Smooth muscle cell (in vitro differentiated cells): ENCODE data around the gene XAB2. TPM values are rescaled to one million over a fixed set of nuclear protein-coding genes. Genes with fewer than 3 reads are reported as not detected.

Experiments used
- DNase-seq: peaks from one replicate; lab custom pipeline; 2025; ENCODE audit not compliant: unreplicated experiment; lab: John Stamatoyannopoulos, UW
- H2AFZ ChIP-seq: fragments of 200-600 bp; sonication (generic); 2 replicates; pipeline ENCODE4 v1.6.0; 2016; ENCODE audit warnings: antibody characterized with exemption, low read depth, mild to moderate bottlenecking
- H3F3A ChIP-seq: fragments of 200-600 bp; sonication (generic); 2 replicates; pipeline ENCODE4 v1.6.0; 2017; ENCODE audit warnings: antibody characterized with exemption, low read depth
- H3K27ac ChIP-seq: fragments of 200-600 bp; sonication (generic); 2 replicates; pipeline ENCODE4 v1.5.1; 2016; ENCODE audit warnings: low read depth, mild to moderate bottlenecking
- H3K27me3 ChIP-seq: fragments of 200-600 bp; sonication (generic); 2 replicates; pipeline ENCODE4 v1.6.1; 2016; ENCODE audit warnings: low read depth, mild to moderate bottlenecking
- H3K36me3 ChIP-seq: fragments of 200-600 bp; sonication (generic); 2 replicates; pipeline ENCODE4 v1.5.1; 2016; ENCODE audit warnings: low read depth
- H3K4me1 ChIP-seq: fragments of 200-600 bp; sonication (generic); 2 replicates; pipeline ENCODE4 v1.5.1; 2016; ENCODE audit warnings: low read depth
- H3K4me2 ChIP-seq: fragments of 200-600 bp; sonication (generic); 2 replicates; pipeline ENCODE4 v1.6.0; 2016; ENCODE audit warnings: mild to moderate bottlenecking
- H3K4me3 ChIP-seq: fragments of 200-600 bp; sonication (generic); 2 replicates; pipeline ENCODE4 v1.5.1; 2016; ENCODE audit warnings: mild to moderate bottlenecking
- H3K79me2 ChIP-seq: fragments of 200-600 bp; sonication (generic); 2 replicates; pipeline ENCODE4 v1.6.0; 2016; ENCODE audit warnings: low read depth, mild to moderate bottlenecking
- H3K9ac ChIP-seq: fragments of 200-600 bp; sonication (generic); 2 replicates; pipeline ENCODE4 v1.6.0; 2016; ENCODE audit warnings: low read depth
- H3K9me3 ChIP-seq: fragments of 200-600 bp; sonication (generic); replicated peaks from 2 replicates; pipeline ENCODE4 v1.5.1; 2016; ENCODE audit warnings: low read depth
- H4K20me1 ChIP-seq: fragments of 200-600 bp; sonication (generic); 2 replicates; pipeline ENCODE4 v1.6.0; 2016; ENCODE audit warnings: low read depth
- WGBS: methylation state at CpG from one replicate; pipeline ENCODE4 v1.1.7; 2016; ENCODE audit warnings: low lambda C conversion rate; 5-methylcytosine and 5-hydroxymethylcytosine counted together
- polyA plus RNA-seq: library from polyadenylated mRNA; unstranded; fragments of >200 nt; fragmentation: Nextera tagmentation; extraction: Ambion mirVana; gene quantifications from 2 replicates; pipeline ENCODE4 v1.2.1, GENCODE V29; 2016
- total RNA-seq: library from RNA; depleted of rRNA; stranded (reverse); fragments of >200 nt; gene quantifications from 2 replicates; pipeline ENCODE4 v1.2.3, GENCODE V29; 2014
- TF ChIP-seq, protein P1 (sequence below): fragments of 200-600 bp; sonication (generic); IDR thresholded peaks from 2 replicates; pipeline ENCODE4 v1.5.1; 2017; ENCODE audit warnings: borderline replicate concordance, mild to moderate bottlenecking, antibody characterized with exemption; ENCODE audit not compliant: insufficient read depth, poor library complexity, severe bottlenecking

Gene XAB2
- total and polyA plus RNA-seq, 2 experiments from 2014 or later = 26.9 to 36.3 TPM

- no peak for DNase-seq
- TF ChIP-seq, protein P1, sequence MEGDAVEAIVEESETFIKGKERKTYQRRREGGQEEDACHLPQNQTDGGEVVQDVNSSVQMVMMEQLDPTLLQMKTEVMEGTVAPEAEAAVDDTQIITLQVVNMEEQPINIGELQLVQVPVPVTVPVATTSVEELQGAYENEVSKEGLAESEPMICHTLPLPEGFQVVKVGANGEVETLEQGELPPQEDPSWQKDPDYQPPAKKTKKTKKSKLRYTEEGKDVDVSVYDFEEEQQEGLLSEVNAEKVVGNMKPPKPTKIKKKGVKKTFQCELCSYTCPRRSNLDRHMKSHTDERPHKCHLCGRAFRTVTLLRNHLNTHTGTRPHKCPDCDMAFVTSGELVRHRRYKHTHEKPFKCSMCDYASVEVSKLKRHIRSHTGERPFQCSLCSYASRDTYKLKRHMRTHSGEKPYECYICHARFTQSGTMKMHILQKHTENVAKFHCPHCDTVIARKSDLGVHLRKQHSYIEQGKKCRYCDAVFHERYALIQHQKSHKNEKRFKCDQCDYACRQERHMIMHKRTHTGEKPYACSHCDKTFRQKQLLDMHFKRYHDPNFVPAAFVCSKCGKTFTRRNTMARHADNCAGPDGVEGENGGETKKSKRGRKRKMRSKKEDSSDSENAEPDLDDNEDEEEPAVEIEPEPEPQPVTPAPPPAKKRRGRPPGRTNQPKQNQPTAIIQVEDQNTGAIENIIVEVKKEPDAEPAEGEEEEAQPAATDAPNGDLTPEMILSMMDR = no peak
- WGBS = 94% methylated on average over 48 of the region's 81 CpGs
- no peaks in the 10 kb centered on the region for H3K9me3 ChIP-seq
- no peaks in the 10 kb centered on the region for H3K27me3 ChIP-seq
- no peak overlapping the region for H3K4me3 ChIP-seq
- no peaks in the 10 kb centered on the region for H4K20me1 ChIP-seq
- no peaks in the 10 kb centered on the region for H3F3A ChIP-seq
- no peak overlapping the region for H3K9ac ChIP-seq
- H2AFZ ChIP-seq = no peak overlapping the region
- H3K27ac ChIP-seq = no peak overlapping the region
- H3K4me1 ChIP-seq = no peaks in the 10 kb centered on the region
- no peaks in the 10 kb centered on the region for H3K36me3 ChIP-seq
- no peak overlapping the region for H3K4me2 ChIP-seq
- no peaks in the 10 kb centered on the region for H3K79me2 ChIP-seq
Measured at GRCh38 chr19:7612282-7613274, 16.8 kb downstream of the XAB2 start.

GRCh38 chr19:7611541-7612279 lies 17.6 kb downstream of the XAB2 start:
- no peak for DNase-seq
- no peak overlapping the region for H3K9ac ChIP-seq
- H2AFZ ChIP-seq = no peak overlapping the region
- no peaks in the 10 kb centered on the region for H3K9me3 ChIP-seq
- no peak overlapping the region for H3K4me2 ChIP-seq
- no peak overlapping the region for H3K4me3 ChIP-seq
- WGBS = 94% methylated on average over 19 of the region's 41 CpGs
- H3K79me2 ChIP-seq = no peaks in the 10 kb centered on the region
- no peaks in the 10 kb centered on the region for H3K36me3 ChIP-seq
- no peaks in the 10 kb centered on the region for H3F3A ChIP-seq
- H3K27me3 ChIP-seq = no peaks in the 10 kb centered on the region
- no peaks in the 10 kb centered on the region for H4K20me1 ChIP-seq
- no peaks in the 10 kb centered on the region for H3K4me1 ChIP-seq
- H3K27ac ChIP-seq = no peak overlapping the region
- TF ChIP-seq, protein P1 = no peak

DNA sequence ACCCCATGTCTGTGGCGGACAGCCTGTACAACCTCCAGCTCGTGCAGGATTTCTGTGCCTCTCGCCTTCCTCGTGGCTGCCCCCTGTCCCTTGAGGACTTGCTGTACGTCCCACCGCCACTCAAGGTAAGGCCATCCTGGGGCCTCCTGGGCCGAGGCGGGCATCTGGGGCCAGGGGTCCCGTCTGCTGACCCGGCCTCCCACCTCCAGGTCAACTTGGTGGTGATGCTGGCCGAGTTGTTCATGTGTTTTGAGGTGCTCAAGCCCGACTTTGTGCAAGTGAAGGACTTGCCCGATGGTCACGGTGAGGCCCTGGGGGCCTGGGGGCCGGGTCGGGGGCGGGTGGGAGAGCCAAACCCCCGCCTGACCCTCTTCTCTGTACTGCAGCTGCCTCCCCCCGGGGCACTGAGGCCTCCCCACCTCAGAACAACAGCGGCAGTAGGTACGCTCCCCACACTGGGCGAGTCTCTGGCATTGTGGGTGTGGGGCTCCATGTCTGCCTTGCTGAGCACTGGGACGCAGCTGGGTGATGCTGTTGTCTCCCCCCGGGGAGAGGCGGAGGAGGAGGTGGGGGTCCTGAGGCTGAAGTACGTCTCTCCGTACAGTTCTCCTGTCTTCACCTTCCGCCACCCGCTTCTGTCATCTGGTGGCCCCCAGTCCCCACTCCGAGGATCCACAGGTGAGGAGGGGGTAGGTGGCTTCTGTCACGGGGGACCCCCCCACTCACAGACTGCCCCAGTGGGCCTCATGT lies 18.7 kb downstream of the XAB2 start:
- WGBS = 95% methylated on average over 16 of the region's 31 CpGs
- no peak overlapping the region for H3K4me2 ChIP-seq
- DNase-seq = no peak
- no peaks in the 10 kb centered on the region for H3K9me3 ChIP-seq
- TF ChIP-seq, protein P1 = no peak
- H3F3A ChIP-seq = no peaks in the 10 kb centered on the region
- no peaks in the 10 kb centered on the region for H3K4me1 ChIP-seq
- no peak overlapping the region for H3K9ac ChIP-seq
- H3K79me2 ChIP-seq = no peaks in the 10 kb centered on the region
- no peak overlapping the region for H2AFZ ChIP-seq
- H4K20me1 ChIP-seq = no peaks in the 10 kb centered on the region
- H3K36me3 ChIP-seq = no peaks in the 10 kb centered on the region
- H3K27me3 ChIP-seq = no peaks in the 10 kb centered on the region
- no peak overlapping the region for H3K27ac ChIP-seq
- no peak overlapping the region for H3K4me3 ChIP-seq
